Brain microvascular endothelial cell (primary cell): ENCODE data around the gene NUDT14.

ENCODE experiments used
- DNase-seq: peaks from one replicate; pipeline ENCODE4 v3.0.0-alpha.2; 2020
- H3K27ac ChIP-seq: fragments of 250-450 bp; sonication (Bioruptor Pico); 2 replicates; pipeline ENCODE4 v1.5.1; 2020; ENCODE audit warnings: mild to moderate bottlenecking, moderate library complexity
- H3K27me3 ChIP-seq: fragments of 250-450 bp; sonication (Bioruptor Pico); replicated peaks from 2 replicates; pipeline ENCODE4 v1.5.1; 2020; ENCODE audit warnings: mild to moderate bottlenecking
- H3K36me3 ChIP-seq: fragments of 250-450 bp; sonication (Bioruptor Pico); replicated peaks from 2 replicates; pipeline ENCODE4 v1.5.1; 2020; ENCODE audit warnings: mild to moderate bottlenecking
- H3K4me3 ChIP-seq: 2 replicates; pipeline ENCODE4 v1.5.1; 2011; ENCODE audit warnings: low read depth, mild to moderate bottlenecking, control low read depth, low read length, moderate library complexity
- CTCF ChIP-seq: IDR thresholded peaks from 2 replicates; pipeline ENCODE4 v1.5.1; 2011; ENCODE audit warnings: low read depth, mild to moderate bottlenecking, moderate library complexity, low read length, control low read depth, inconsistent platforms; ENCODE audit errors: missing control alignments
- in situ Hi-C: cut with HindIII; loops from 2 replicates; pipeline ENCODE4 v1.10.0; 2017; ENCODE audit warnings: low sequenced_read_pairs, low pct_ligation_motif_present

The NUDT14 gene

GRCh38 chr14:105161309-105161708 lies 19.8 kb downstream of the NUDT14 start:
- in situ Hi-C loops: no loop called here
- no peak for TF ChIP-seq CTCF
- no peak overlapping the region for H3K27ac ChIP-seq
- no peaks in the 10 kb centered on the region for H3K36me3 ChIP-seq
- no peak for DNase-seq
- peaks cover 2% of the 10 kb centered on the region for H3K27me3 ChIP-seq
- H3K4me3 ChIP-seq: no peak overlapping the region

- H3K4me3 ChIP-seq: no peak overlapping the region
- no peak for TF ChIP-seq CTCF
- no peaks in the 10 kb centered on the region for H3K36me3 ChIP-seq
- peaks cover 2% of the 10 kb centered on the region for H3K27me3 ChIP-seq
- no peak overlapping the region for H3K27ac ChIP-seq
- DNase-seq: no peak
- in situ Hi-C loops: no loop called here
Measured at GRCh38 chr14:105160776-105161175, 20.3 kb downstream of the NUDT14 start.

- Histone ChIP-seq H3K27ac (no peak overlapping the region), H3K4me3 (no peak overlapping the region), H3K27me3 (peaks cover 2% of the 10 kb centered on the region), H3K36me3 (no peaks in the 10 kb centered on the region)
- in situ Hi-C loops: no loop called here
- no peak for TF ChIP-seq CTCF
- no peak for DNase-seq
Measured at GRCh38 chr14:105159344-105159743, 21.8 kb downstream of the NUDT14 start.

DNA sequence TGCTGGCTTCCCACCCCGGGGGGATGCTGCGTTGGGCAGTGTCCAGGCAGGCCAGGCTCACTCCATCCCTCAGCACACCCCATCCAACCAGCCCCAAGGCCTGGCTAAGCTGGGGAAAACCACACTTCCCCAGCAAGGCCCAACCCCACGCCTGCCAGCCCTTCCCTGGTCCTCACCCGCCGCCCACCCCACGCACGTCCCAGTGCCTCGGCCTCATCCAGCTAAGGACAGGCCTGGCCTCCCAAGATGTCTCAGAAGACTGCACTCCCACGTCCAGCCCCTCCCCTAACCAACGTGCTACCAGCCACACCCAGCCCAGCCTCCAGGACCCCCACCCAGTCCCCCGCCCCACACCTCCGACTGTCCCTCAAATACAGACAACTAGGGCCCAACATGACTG lies 22.3 kb downstream of the NUDT14 start:
- in situ Hi-C loops: no loop called here
- no peak for TF ChIP-seq CTCF
- Histone ChIP-seq H3K27ac (no peak overlapping the region), H3K36me3 (no peaks in the 10 kb centered on the region), H3K4me3 (no peak overlapping the region), H3K27me3 (peaks cover 2% of the 10 kb centered on the region)
- DNase-seq: no peak

DNA sequence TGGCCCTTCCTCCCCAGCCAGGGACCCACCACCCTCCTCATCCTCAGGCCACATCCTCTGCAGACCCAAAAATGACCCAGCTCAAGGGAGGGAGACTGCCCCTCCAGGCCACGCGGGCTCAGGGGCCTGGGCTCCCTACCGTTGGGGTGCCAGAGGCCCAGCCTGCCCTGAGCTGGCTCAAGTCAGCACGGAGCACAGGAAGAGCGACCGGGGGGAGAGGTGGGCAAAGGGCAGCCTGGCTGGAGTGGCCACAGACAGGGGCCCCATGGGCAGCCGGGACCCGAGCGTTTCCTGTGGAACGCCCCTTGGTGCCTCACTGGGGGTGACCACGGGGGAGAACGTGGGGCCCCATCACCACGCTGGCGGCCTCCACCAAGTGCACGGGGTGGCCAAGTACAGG lies 23.2 kb downstream of the NUDT14 start:
- TF ChIP-seq CTCF: no peak
- no peak for DNase-seq
- Histone ChIP-seq H3K4me3 (no peak overlapping the region), H3K27me3 (peaks cover 2% of the 10 kb centered on the region), H3K36me3 (no peaks in the 10 kb centered on the region), H3K27ac (no peak overlapping the region)
- in situ Hi-C loops: no loop called here
